ENCODE measurements around the gene KIAA1328. TPM values are rescaled to one million over a fixed set of nuclear protein-coding genes. Genes with fewer than 3 reads are reported as not detected.

KIAA1328 gene
- total RNA-seq, 1 donor from 2014 or later, result 9.2 TPM

DNA sequence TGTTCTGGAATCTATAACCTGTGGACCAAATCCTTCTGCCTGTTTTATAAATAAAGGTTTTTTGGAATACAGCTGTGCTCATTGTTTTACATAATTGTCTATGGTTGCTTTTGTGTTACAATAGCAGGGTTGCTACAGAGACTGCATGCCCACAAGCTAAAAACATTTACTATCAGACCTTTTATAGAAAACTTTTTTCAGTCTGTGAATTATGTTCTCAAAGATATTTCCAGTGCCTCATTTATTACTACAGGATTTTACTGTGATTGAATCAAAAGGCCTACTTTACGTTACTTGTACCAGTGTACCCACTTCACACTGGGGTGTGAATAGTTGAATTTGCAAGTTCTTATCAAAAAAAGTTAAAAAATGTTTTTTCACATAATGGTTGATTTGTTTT is 7.0 kb downstream of the KIAA1328 start:
- Mint-ChIP-seq H3K4me1 (ENCODE audit: unreplicated experiment) (peaks cover 10% of the 10 kb centered on the region), H3K27me3 (ENCODE audit: unreplicated experiment) (no peaks in the 10 kb centered on the region), H3K27ac (ENCODE audit: unreplicated experiment) (no peak overlapping the region), H3K9me3 (ENCODE audit: unreplicated experiment) (no peaks in the 10 kb centered on the region), H3K36me3 (ENCODE audit: low read depth, unreplicated experiment) (no peaks in the 10 kb centered on the region), H3K4me3 (ENCODE audit: unreplicated experiment) (no peak overlapping the region)
- no peak for DNase-seq (ENCODE audit: low spot score)
- TF ChIP-seq, protein P1, sequence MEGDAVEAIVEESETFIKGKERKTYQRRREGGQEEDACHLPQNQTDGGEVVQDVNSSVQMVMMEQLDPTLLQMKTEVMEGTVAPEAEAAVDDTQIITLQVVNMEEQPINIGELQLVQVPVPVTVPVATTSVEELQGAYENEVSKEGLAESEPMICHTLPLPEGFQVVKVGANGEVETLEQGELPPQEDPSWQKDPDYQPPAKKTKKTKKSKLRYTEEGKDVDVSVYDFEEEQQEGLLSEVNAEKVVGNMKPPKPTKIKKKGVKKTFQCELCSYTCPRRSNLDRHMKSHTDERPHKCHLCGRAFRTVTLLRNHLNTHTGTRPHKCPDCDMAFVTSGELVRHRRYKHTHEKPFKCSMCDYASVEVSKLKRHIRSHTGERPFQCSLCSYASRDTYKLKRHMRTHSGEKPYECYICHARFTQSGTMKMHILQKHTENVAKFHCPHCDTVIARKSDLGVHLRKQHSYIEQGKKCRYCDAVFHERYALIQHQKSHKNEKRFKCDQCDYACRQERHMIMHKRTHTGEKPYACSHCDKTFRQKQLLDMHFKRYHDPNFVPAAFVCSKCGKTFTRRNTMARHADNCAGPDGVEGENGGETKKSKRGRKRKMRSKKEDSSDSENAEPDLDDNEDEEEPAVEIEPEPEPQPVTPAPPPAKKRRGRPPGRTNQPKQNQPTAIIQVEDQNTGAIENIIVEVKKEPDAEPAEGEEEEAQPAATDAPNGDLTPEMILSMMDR (IDR thresholded peaks at IDR 0.05; ENCODE audit: unreplicated experiment), result no peak

DNA sequence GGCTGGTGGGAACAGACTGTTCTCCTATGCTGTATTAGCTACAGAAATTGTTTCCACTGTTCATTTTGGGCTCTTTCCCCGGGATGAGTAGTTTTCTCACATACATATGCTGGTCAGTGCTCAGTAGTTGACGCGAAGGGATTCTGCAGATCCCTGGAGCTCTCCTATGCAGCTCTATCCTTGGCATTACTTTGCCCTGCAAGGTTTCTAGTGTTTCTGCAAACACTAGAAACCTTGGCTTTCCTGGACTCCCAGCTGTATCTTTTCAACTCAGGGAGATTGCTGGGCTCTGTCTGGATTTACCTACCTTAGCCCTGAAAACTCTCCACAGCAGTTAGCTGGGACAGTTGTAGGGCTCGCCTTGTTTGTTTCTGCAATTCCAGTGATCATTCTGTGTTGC is 10.9 kb downstream of the KIAA1328 start:
- TF ChIP-seq, protein P1 (IDR thresholded peaks at IDR 0.05; ENCODE audit: unreplicated experiment), result no peak
- peaks cover 27% of the 10 kb centered on the region for H3K4me1 Mint-ChIP-seq (ENCODE audit: unreplicated experiment)
- no peaks in the 10 kb centered on the region for H3K9me3 Mint-ChIP-seq (ENCODE audit: unreplicated experiment)
- no peak for DNase-seq (ENCODE audit: low spot score)
- peak overlapping the region; percentile 76 for H3K27ac Mint-ChIP-seq (ENCODE audit: unreplicated experiment)
- no peak overlapping the region for H3K4me3 Mint-ChIP-seq (ENCODE audit: unreplicated experiment)
- H3K36me3 Mint-ChIP-seq (ENCODE audit: low read depth, unreplicated experiment), result no peaks in the 10 kb centered on the region
- peaks cover 1% of the 10 kb centered on the region for H3K27me3 Mint-ChIP-seq (ENCODE audit: unreplicated experiment)

- H3K27ac Mint-ChIP-seq (ENCODE audit: unreplicated experiment), result no peak overlapping the region
- H3K27me3 Mint-ChIP-seq (ENCODE audit: unreplicated experiment), result peaks cover 1% of the 10 kb centered on the region
- no peak for DNase-seq (ENCODE audit: low spot score)
- H3K9me3 Mint-ChIP-seq (ENCODE audit: unreplicated experiment), result no peaks in the 10 kb centered on the region
- no peak overlapping the region for H3K4me3 Mint-ChIP-seq (ENCODE audit: unreplicated experiment)
- no peaks in the 10 kb centered on the region for H3K36me3 Mint-ChIP-seq (ENCODE audit: low read depth, unreplicated experiment)
- peaks cover 27% of the 10 kb centered on the region for H3K4me1 Mint-ChIP-seq (ENCODE audit: unreplicated experiment)
- TF ChIP-seq, protein P1 (IDR thresholded peaks at IDR 0.05; ENCODE audit: unreplicated experiment), result no peak
Observed at GRCh38 chr18:36843199-36843598, 14.3 kb downstream of the KIAA1328 start.

DNA sequence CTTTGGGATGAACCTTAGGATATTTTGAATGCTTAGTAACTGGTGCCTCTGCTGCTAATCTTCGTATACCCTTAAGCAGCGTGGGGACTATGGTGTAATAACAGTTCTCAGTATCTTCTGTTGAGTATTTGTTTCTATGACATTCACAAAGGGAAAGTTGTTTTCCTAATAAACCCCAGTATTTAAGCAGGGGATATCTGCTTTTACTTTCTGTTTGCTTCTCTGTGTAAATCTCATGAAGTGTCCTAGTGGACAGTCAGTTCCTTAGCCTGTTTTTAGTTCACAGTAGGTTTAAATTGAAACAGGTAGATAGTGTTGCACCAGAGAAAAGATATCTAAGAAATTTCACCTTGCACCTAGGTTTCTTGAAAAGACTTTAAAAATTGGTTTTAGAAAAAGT is 14.9 kb downstream of the KIAA1328 start:
- H3K27me3 Mint-ChIP-seq (ENCODE audit: unreplicated experiment), result peaks cover 1% of the 10 kb centered on the region
- H3K4me1 Mint-ChIP-seq (ENCODE audit: unreplicated experiment), result peaks cover 27% of the 10 kb centered on the region
- no peak for DNase-seq (ENCODE audit: low spot score)
- no peaks in the 10 kb centered on the region for H3K9me3 Mint-ChIP-seq (ENCODE audit: unreplicated experiment)
- H3K36me3 Mint-ChIP-seq (ENCODE audit: low read depth, unreplicated experiment), result no peaks in the 10 kb centered on the region
- H3K27ac Mint-ChIP-seq (ENCODE audit: unreplicated experiment), result no peak overlapping the region
- TF ChIP-seq, protein P1 (IDR thresholded peaks at IDR 0.05; ENCODE audit: unreplicated experiment), result no peak
- H3K4me3 Mint-ChIP-seq (ENCODE audit: unreplicated experiment), result no peak overlapping the region

DNA sequence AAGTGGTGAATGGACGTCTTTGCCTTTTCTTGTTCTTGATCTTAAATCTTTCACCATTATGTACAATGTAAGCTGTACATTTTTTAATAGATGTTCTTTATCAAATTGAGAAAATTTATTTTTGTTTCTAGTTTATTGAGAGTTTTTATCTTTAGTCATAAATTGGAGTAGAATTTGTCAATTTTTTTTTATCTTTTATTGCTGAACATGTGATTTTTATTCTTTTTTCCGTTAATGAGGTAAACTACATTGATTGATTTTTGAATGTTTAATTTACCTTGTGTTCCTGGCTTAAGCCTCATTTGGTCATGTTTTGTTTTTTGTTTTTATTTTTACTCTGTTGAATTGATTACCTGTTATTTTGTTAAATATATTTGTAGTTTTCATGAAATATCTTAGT is 19.7 kb downstream of the KIAA1328 start:
- Mint-ChIP-seq H3K36me3 (ENCODE audit: low read depth, unreplicated experiment) (peaks cover 7% of the 10 kb centered on the region), H3K4me3 (ENCODE audit: unreplicated experiment) (no peak overlapping the region), H3K9me3 (ENCODE audit: unreplicated experiment) (no peaks in the 10 kb centered on the region), H3K4me1 (ENCODE audit: unreplicated experiment) (no peaks in the 10 kb centered on the region), H3K27me3 (ENCODE audit: unreplicated experiment) (no peaks in the 10 kb centered on the region), H3K27ac (ENCODE audit: unreplicated experiment) (no peak overlapping the region)
- no peak for DNase-seq (ENCODE audit: low spot score)
- TF ChIP-seq, protein P1 (IDR thresholded peaks at IDR 0.05; ENCODE audit: unreplicated experiment), result no peak

Measured in endothelial cell (in vitro differentiated cells).